ENCODE data around the gene TMEM89. TPM values are rescaled to one million over a fixed set of nuclear protein-coding genes. Genes with fewer than 3 reads are reported as not detected.

Gene TMEM89
- total and polyA plus RNA-seq, 2 experiments from 2014 or later: not detected

DNA sequence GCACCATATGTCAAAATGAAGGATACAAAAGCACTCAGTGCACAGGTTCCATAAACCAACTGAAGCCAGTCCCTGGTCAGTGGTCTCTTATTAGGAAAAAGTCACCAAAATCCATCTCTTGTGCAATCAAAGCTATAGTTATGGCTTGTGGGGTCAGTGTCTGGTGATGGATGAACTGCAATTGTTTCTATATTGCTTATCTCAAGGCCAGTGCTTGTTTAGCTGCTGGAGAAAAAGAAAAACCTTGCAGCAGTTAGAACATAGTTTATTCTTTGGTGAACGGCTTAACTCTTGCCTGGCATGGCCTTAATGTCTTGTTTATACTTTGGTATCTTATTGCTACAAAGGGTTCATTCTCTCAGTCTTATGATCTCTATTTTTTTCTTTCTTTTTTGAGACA lies 9.3 kb downstream of the TMEM89 start:
- peaks cover 15% of the 10 kb centered on the region for H3K27me3 Mint-ChIP-seq (ENCODE audit: insufficient read depth, low read depth, poor library complexity)
- H3K27me3 ChIP-seq (ENCODE audit: insufficient read depth): no peaks in the 10 kb centered on the region
- TF ChIP-seq ZNF114 (CRISPR knock-in tag; IDR thresholded peaks at IDR 0.05) (no peak), JUNB (IDR thresholded peaks at IDR 0.05; ENCODE audit: unreplicated experiment) (no peak), STAT1 (IDR thresholded peaks at IDR 0.05; ENCODE audit: unreplicated experiment) (no peak), CREB1 (CRISPR knock-in tag; IDR thresholded peaks at IDR 0.05; ENCODE audit: low read depth) (no peak), ZNF331 (CRISPR knock-in tag; IDR thresholded peaks at IDR 0.05; ENCODE audit: low read depth) (no peak), NANOG (IDR thresholded peaks at IDR 0.05; ENCODE audit: borderline replicate concordance) (no peak), ZNF462 (CRISPR knock-in tag; IDR thresholded peaks at IDR 0.05) (no peak), EZH2phosphoT487 (IDR thresholded peaks at IDR 0.05; ENCODE audit: unreplicated experiment) (no peak), EZH2 (IDR thresholded peaks at IDR 0.05; ENCODE audit: low read depth, unreplicated experiment) (no peak), CTCF (conservative IDR thresholded peaks at IDR 0.05; ENCODE audit: low read depth in 2 of 2) (no peak), ETS1 (IDR thresholded peaks at IDR 0.05) (no peak)
- H3K4me3 Mint-ChIP-seq: no peak overlapping the region
- no peaks in the 10 kb centered on the region for H4K20me1 ChIP-seq (replicated peaks; ENCODE audit: insufficient read depth)
- peaks cover 15% of the 10 kb centered on the region for H3K4me1 ChIP-seq (ENCODE audit: insufficient read depth)
- peaks cover 25% of the 10 kb centered on the region for H3F3A ChIP-seq (replicated peaks; ENCODE audit: low read depth)
- ATAC-seq (no peak), DNase-seq (ENCODE audit: low spot score) (no peak)
- no peak overlapping the region for H3K4me3 ChIP-seq
- H3K36me3 ChIP-seq (ENCODE audit: insufficient read depth): peaks cover 17% of the 10 kb centered on the region
- H3K9me3 Mint-ChIP-seq: peaks cover 16% of the 10 kb centered on the region
- H3K4me2 ChIP-seq: no peak overlapping the region
- H3K79me2 ChIP-seq (replicated peaks; ENCODE audit: insufficient read depth): peaks cover 18% of the 10 kb centered on the region
- no peak overlapping the region for H3K27ac Mint-ChIP-seq
- H3K4me1 Mint-ChIP-seq: peaks cover 11% of the 10 kb centered on the region; the same call in 2 of the 3 replicates
- no peak overlapping the region for H3K27ac ChIP-seq (ENCODE audit: low read depth)
- H3K36me3 Mint-ChIP-seq (ENCODE audit: low read depth): peaks cover 35% of the 10 kb centered on the region
- no peak overlapping the region for H2AFZ ChIP-seq
- H3K9me2 ChIP-seq (ENCODE audit: insufficient read depth): no peaks in the 10 kb centered on the region

Data from GM23338 (cell line).